BJ (cell line): Measurements from ENCODE around the gene BTG4. TPM values are rescaled to one million over a fixed set of nuclear protein-coding genes. Genes with fewer than 3 reads are reported as not detected.

ENCODE experiments used
- CTCF ChIA-PET: fragments of 350-600 bp; formaldehyde crosslinking; extraction: SDS; loops from one replicate; lab custom pipeline; 2021; ENCODE audit warnings: antibody characterized with exemption, inconsistent platforms; lab: Yijun Ruan, JAX
- POLR2A ChIA-PET: fragments of 300-600 bp; sonication (Branson Sonifier 250); formaldehyde crosslinking; extraction: SDS; loops from one replicate; lab custom pipeline; 2021; ENCODE audit warnings: antibody characterized with exemption; lab: Charles Lee
- DNase-seq: peaks from one replicate; pipeline ENCODE4 v3.0.0-alpha.2; 2011; ENCODE audit warnings: low read depth
- H3K27me3 ChIP-seq: 2 replicates; pipeline ENCODE4 v1.6.0; 2011; ENCODE audit warnings: low read length; ENCODE audit not compliant: control insufficient read depth, insufficient read depth
- H3K36me3 ChIP-seq: 2 replicates; pipeline ENCODE4 v1.5.1; 2011; ENCODE audit warnings: low read length; ENCODE audit not compliant: control insufficient read depth, insufficient read depth
- H3K4me3 ChIP-seq: 2 replicates; pipeline ENCODE4 v1.5.1; 2011; ENCODE audit warnings: low read depth, mild to moderate bottlenecking, control low read depth, low read length
- polyA plus RNA-seq: library from polyadenylated mRNA; depleted of rRNA; stranded (reverse); fragments of >200 nt; gene quantifications from 2 replicates; pipeline ENCODE4 v1.2.3, GENCODE V29; 2011
- TF ChIP-seq, protein P1 (sequence below): IDR thresholded peaks from 2 replicates; pipeline ENCODE4 v1.5.1; 2011; ENCODE audit warnings: low read depth, mild to moderate bottlenecking, control low read depth, inconsistent platforms, low read length, moderate library complexity; ENCODE audit not compliant: insufficient read depth

The BTG4 gene
- polyA plus RNA-seq, 1 experiment = not detected

DNA sequence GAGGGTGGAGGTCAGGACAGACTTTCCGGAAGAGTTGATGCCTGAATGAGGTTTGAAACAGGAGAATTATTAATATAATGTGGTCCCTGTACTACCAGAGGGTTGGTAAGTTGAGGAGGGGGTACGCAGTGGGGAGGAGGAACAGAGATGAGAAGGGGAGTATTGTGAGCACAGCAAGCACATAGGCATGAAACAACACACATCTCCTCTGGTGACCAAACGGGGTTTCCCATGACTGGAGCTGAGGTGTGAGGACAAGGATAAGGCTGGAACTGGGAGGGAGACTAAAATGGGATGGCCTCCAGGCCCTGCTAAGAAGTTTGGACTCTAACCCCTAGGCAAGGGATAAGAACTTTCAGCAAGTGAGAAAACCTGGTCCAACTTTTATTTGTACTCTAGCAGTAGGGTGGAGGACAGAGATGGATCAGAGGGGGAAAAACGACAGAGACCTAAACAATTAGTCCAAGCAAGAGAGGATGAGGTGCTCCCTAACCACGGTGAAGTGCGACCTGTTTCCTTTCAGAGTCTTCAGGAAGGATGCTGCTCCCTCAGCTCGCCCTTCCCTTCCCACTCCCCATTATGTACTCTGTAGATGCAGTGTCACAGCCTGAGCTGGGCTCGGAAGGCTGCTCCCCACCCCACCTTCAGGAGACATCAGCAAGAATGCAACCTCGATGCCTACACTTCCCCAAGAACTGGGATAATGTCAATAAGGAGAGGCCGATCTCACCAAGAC lies 59.2 kb downstream of the BTG4 start:
- no peaks in the 10 kb centered on the region for H3K36me3 ChIP-seq

DNA sequence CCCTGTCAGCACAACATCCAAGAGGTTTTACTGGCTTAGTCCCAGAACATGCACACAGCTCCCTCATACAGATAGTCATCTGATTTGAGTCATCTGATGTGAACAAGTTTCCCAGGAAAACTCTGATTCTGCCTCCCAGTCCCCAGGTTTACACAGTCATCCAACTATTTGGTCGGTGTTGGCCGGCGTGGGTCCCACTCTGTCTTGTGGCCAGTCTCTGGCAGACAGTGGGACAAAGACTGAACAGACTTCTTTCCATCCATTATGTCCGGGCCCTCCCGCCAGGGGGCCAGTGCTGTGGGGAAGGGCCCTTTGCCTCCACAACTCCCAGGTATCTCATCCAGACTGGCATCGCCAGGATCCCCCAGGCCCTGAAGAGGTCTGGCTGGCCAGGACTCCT lies 60.0 kb downstream of the BTG4 start:
- POLR2A ChIA-PET = no interaction called here
- CTCF ChIA-PET = no interaction called here

More for the DNA sequence above, 59.2 kb downstream of the BTG4 start:
- TF ChIP-seq, protein P1, sequence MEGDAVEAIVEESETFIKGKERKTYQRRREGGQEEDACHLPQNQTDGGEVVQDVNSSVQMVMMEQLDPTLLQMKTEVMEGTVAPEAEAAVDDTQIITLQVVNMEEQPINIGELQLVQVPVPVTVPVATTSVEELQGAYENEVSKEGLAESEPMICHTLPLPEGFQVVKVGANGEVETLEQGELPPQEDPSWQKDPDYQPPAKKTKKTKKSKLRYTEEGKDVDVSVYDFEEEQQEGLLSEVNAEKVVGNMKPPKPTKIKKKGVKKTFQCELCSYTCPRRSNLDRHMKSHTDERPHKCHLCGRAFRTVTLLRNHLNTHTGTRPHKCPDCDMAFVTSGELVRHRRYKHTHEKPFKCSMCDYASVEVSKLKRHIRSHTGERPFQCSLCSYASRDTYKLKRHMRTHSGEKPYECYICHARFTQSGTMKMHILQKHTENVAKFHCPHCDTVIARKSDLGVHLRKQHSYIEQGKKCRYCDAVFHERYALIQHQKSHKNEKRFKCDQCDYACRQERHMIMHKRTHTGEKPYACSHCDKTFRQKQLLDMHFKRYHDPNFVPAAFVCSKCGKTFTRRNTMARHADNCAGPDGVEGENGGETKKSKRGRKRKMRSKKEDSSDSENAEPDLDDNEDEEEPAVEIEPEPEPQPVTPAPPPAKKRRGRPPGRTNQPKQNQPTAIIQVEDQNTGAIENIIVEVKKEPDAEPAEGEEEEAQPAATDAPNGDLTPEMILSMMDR = no peak
- CTCF ChIA-PET = interaction anchor here (1.1 to 5.8 kb wide), 5 partner anchors 23 to 399 kb away, joined by 3 to 52 read pairs (median 11); no protein-coding TSS in a partner anchor
- no peak for DNase-seq
- POLR2A ChIA-PET = no interaction called here
- Histone ChIP-seq H3K4me3 (no peak overlapping the region), H3K27me3 (no peaks in the 10 kb centered on the region; the same call in 1 of the 2 replicates)

DNA sequence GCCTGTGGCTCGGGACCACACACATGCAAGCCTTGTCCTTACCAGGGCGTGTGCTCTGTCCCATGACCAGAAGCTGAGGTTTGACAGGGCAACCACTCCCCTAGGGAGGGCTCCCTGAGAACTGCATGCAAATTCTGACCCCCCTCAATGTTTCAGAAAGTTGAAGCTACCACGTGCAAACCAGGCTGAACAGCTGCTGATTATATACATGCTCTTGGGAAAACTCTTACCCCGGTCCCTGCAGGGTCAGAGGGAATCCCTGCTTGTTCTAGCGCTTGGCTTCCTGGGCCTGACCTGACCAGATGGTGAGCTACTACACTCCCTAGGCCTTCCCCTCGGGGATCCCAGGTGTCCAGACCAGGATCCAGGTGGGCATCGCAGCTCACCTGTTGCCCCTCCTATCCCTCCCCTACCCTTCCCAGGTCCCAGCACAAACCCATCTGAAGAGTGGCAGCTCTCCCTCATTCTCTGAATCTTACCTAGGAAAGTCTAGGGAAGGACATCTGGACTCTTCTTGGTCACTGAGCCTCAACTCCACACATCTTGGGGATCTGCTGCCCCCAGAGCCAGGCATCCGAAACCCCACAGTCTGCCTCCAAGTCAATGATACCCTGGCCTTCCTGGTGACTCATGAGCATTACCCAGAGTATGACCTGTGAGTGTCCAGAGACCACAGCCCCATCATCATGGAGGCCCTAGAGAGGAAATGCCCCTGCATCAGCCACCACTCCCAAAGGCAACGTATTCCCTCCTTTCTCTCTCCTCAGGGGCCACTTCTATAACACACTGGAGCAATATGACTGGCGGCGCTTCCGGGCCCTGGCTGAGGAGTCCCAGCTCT lies 61.5 kb downstream of the BTG4 start:
- Histone ChIP-seq H3K36me3 (no peaks in the 10 kb centered on the region), H3K4me3 (no peak overlapping the region), H3K27me3 (no peaks in the 10 kb centered on the region; the same call in 1 of the 2 replicates)
- ChIA-PET CTCF (interaction anchor here (0.7 to 1.7 kb wide), 5 partner anchors 22 to 167 kb away, joined by 3 to 5 read pairs (median 3); no protein-coding TSS in a partner anchor), POLR2A (no interaction called here)
- TF ChIP-seq, protein P1 = no peak
- no peak for DNase-seq

More for the DNA sequence above, 60.0 kb downstream of the BTG4 start:
- Histone ChIP-seq H3K27me3 (no peaks in the 10 kb centered on the region; the same call in 1 of the 2 replicates), H3K4me3 (no peak overlapping the region), H3K36me3 (no peaks in the 10 kb centered on the region)
- DNase-seq = no peak
- TF ChIP-seq, protein P1 = no peak

DNA sequence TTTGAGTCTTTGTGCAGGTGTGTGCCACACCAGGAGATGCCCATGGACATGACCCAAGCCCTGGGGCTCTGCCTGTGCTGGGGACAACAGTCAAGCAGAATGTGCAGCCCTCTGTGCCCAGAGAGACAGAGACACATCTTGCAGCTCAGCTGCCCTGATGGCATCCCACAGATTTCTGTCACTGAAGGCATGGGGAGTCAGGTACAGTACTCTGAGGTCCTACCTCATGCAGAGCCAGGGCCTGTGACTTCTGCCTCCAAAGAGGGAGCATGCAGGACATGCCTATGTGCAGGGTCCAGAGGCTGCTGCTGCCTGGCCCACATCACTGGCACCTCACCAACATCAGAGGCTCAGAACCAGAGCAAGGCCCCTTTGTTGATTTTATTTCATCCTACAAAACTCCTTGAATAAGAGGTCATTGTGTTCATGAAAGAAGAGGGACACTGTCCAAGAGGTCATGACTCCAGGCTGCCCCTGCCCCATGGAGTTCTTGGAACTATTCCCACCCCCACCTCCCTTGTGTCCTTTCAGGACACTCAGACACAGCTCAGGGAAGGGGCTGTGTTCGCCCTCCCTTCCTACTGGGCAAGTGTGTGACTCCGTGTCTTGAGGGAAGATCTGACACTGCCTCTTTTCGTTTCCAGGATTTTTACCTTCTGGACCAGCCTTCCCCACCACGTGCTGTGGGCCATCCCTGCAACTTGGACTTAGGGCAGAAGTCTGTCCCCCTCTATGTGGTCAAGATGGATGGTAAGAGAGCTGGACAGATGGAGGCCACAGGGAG lies 62.3 kb downstream of the BTG4 start:
- TF ChIP-seq, protein P1 = no peak
- H3K4me3 ChIP-seq = no peak overlapping the region
- no peaks in the 10 kb centered on the region for H3K36me3 ChIP-seq
- CTCF ChIA-PET = interaction anchor here (0.6 to 1.7 kb wide), 6 partner anchors 21 to 166 kb away, joined by 3 to 5 read pairs (median 4); no protein-coding TSS in a partner anchor
- POLR2A ChIA-PET = no interaction called here
- no peak for DNase-seq
- no peaks in the 10 kb centered on the region; the same call in 1 of the 2 replicates for H3K27me3 ChIP-seq
